Measurements from ENCODE around the gene ASIC4.

Gene ASIC4

GRCh38 chr2:219566640-219567039 lies 52.4 kb downstream of the ASIC4 start:
- Histone ChIP-seq H3K4me3 (ENCODE audit: extremely low read depth, insufficient read depth, low read length, poor library complexity, severe bottlenecking) (no peak overlapping the region), H3K27ac (ENCODE audit: low read depth, low read length, severe bottlenecking) (no peak overlapping the region), H3K9me3 (ENCODE audit: control insufficient read depth, low read length) (no peaks in the 10 kb centered on the region), H3K36me3 (ENCODE audit: control insufficient read depth, insufficient read depth, low read length) (peaks cover 54% of the 10 kb centered on the region), H3K4me1 (ENCODE audit: control insufficient read depth, insufficient read depth, low read length, poor library complexity, severe bottlenecking) (peaks cover 15% of the 10 kb centered on the region)
- 85 to 97% methylated on average over 7 to 11 of the region's 11 CpGs for WGBS, 2 experiments (ENCODE audit: insufficient coverage in 2 of 2)

GRCh38 chr2:219567131-219567530 lies 52.8 kb downstream of the ASIC4 start:
- Histone ChIP-seq H3K4me1 (ENCODE audit: control insufficient read depth, insufficient read depth, low read length, poor library complexity, severe bottlenecking) (peaks cover 17% of the 10 kb centered on the region), H3K27ac (ENCODE audit: low read depth, low read length, severe bottlenecking) (no peak overlapping the region), H3K36me3 (ENCODE audit: control insufficient read depth, insufficient read depth, low read length) (peaks cover 54% of the 10 kb centered on the region), H3K4me3 (ENCODE audit: extremely low read depth, insufficient read depth, low read length, poor library complexity, severe bottlenecking) (no peak overlapping the region), H3K9me3 (ENCODE audit: control insufficient read depth, low read length) (no peaks in the 10 kb centered on the region)
- 91 to 96% methylated on average over 17 to 18 of the region's 18 CpGs for WGBS, 2 experiments (ENCODE audit: insufficient coverage in 2 of 2)

GRCh38 chr2:219567791-219568361 lies 53.6 kb downstream of the ASIC4 start:
- H3K27ac ChIP-seq (ENCODE audit: low read depth, low read length, severe bottlenecking), result no peak overlapping the region
- no peaks in the 10 kb centered on the region for H3K9me3 ChIP-seq (ENCODE audit: control insufficient read depth, low read length)
- H3K4me3 ChIP-seq (ENCODE audit: extremely low read depth, insufficient read depth, low read length, poor library complexity, severe bottlenecking), result no peak overlapping the region
- H3K4me1 ChIP-seq (ENCODE audit: control insufficient read depth, insufficient read depth, low read length, poor library complexity, severe bottlenecking), result peaks cover 22% of the 10 kb centered on the region
- H3K36me3 ChIP-seq (ENCODE audit: control insufficient read depth, insufficient read depth, low read length), result peaks cover 54% of the 10 kb centered on the region
- 93% methylated on average over 31 to 35 of the region's 35 CpGs for WGBS, 2 experiments (ENCODE audit: insufficient coverage in 2 of 2)

GRCh38 chr2:219569041-219569440 lies 54.8 kb downstream of the ASIC4 start:
- H3K4me1 ChIP-seq (ENCODE audit: control insufficient read depth, insufficient read depth, low read length, poor library complexity, severe bottlenecking), result peaks cover 22% of the 10 kb centered on the region
- H3K9me3 ChIP-seq (ENCODE audit: control insufficient read depth, low read length), result no peaks in the 10 kb centered on the region
- peaks cover 53% of the 10 kb centered on the region for H3K36me3 ChIP-seq (ENCODE audit: control insufficient read depth, insufficient read depth, low read length)
- 89 to 96% methylated on average over 3 to 4 of the region's 6 CpGs for WGBS, 2 experiments (ENCODE audit: insufficient coverage in 2 of 2)
- no peak overlapping the region for H3K27ac ChIP-seq (ENCODE audit: low read depth, low read length, severe bottlenecking)
- H3K4me3 ChIP-seq (ENCODE audit: extremely low read depth, insufficient read depth, low read length, poor library complexity, severe bottlenecking), result no peak overlapping the region

DNA sequence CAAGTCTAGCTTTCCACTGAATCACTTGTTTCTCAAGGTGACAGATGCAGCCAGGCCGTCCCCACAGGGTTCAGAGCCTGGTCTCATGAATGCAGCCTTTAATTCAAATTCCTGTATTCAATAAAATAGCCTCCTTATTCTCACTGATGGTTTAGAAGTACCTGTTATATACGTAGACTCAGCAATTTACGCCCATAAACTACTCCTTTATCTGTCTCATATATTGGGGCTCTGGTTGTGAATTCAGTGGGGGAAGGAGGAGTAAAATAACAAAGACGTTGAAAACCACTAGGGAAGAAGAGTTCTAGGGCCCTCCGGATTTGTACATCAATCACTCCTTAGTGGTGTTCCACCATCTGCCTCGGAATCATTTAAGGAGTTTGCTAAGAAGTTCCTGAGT lies 55.4 kb downstream of the ASIC4 start:
- peaks cover 22% of the 10 kb centered on the region for H3K4me1 ChIP-seq (ENCODE audit: control insufficient read depth, insufficient read depth, low read length, poor library complexity, severe bottlenecking)
- no peak overlapping the region for H3K27ac ChIP-seq (ENCODE audit: low read depth, low read length, severe bottlenecking)
- 74 to 94% methylated on average over 4 of the region's 6 CpGs for WGBS, 2 experiments (ENCODE audit: insufficient coverage in 2 of 2)
- peak overlapping the region; percentile 58 for H3K4me3 ChIP-seq (ENCODE audit: extremely low read depth, insufficient read depth, low read length, poor library complexity, severe bottlenecking)
- peaks cover 47% of the 10 kb centered on the region for H3K36me3 ChIP-seq (ENCODE audit: control insufficient read depth, insufficient read depth, low read length)
- no peaks in the 10 kb centered on the region for H3K9me3 ChIP-seq (ENCODE audit: control insufficient read depth, low read length)

DNA sequence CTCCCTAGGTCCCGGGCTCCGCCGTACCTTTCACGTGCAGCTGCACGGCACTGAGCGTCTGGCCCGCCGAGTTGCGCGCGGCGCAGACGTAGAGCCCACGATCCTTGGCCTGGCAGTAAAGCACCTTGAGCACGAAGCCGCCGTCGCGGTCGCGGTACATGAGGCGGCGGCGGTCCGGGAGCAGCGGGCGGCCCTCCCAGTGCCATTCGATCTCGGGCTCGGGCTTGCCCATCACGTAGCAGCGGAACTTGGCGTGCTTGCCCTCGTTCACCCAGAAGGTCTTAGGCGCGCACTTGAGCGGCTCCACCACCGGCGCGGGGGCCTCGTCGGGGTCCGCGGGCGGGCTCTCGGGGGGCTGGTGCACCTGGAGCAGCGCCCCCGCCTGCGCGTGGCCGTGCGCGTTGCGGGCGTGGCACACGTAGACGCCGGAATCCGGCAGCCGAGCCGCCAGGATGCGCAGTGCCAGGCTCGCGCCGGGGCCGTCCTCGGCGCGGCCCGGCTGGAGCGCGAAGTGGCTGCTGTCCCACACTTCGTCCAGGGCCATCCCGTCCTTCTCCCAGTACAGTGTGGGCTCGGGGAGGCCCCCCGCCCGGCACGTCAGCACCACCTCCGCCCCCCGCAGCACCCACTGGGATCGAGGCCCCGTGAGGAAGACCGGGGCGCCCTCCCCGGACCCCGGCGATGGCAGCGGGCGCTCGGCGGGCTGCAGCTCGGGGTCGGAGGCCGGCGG lies 56.1 kb downstream of the ASIC4 start:
- Histone ChIP-seq H3K36me3 (ENCODE audit: control insufficient read depth, insufficient read depth, low read length) (peaks cover 40% of the 10 kb centered on the region), H3K4me3 (ENCODE audit: extremely low read depth, insufficient read depth, low read length, poor library complexity, severe bottlenecking) (peak overlapping the region; percentile 58), H3K9me3 (ENCODE audit: control insufficient read depth, low read length) (no peaks in the 10 kb centered on the region), H3K27ac (ENCODE audit: low read depth, low read length, severe bottlenecking) (no peak overlapping the region), H3K4me1 (ENCODE audit: control insufficient read depth, insufficient read depth, low read length, poor library complexity, severe bottlenecking) (peaks cover 22% of the 10 kb centered on the region)
- 15 to 34% methylated on average over 41 to 91 of the region's 95 CpGs for WGBS, 2 experiments (ENCODE audit: insufficient coverage in 2 of 2)

- WGBS, 2 experiments (ENCODE audit: insufficient coverage in 2 of 2), result 0% methylated on average over 21 to 29 of the region's 55 CpGs
- H3K4me1 ChIP-seq (ENCODE audit: control insufficient read depth, insufficient read depth, low read length, poor library complexity, severe bottlenecking), result peaks cover 22% of the 10 kb centered on the region
- peak overlapping the region; percentile 58 for H3K4me3 ChIP-seq (ENCODE audit: extremely low read depth, insufficient read depth, low read length, poor library complexity, severe bottlenecking)
- H3K9me3 ChIP-seq (ENCODE audit: control insufficient read depth, low read length), result no peaks in the 10 kb centered on the region
- peaks cover 39% of the 10 kb centered on the region for H3K36me3 ChIP-seq (ENCODE audit: control insufficient read depth, insufficient read depth, low read length)
- H3K27ac ChIP-seq (ENCODE audit: low read depth, low read length, severe bottlenecking), result no peak overlapping the region
Measured at GRCh38 chr2:219570924-219571310, 56.6 kb downstream of the ASIC4 start.

DNA sequence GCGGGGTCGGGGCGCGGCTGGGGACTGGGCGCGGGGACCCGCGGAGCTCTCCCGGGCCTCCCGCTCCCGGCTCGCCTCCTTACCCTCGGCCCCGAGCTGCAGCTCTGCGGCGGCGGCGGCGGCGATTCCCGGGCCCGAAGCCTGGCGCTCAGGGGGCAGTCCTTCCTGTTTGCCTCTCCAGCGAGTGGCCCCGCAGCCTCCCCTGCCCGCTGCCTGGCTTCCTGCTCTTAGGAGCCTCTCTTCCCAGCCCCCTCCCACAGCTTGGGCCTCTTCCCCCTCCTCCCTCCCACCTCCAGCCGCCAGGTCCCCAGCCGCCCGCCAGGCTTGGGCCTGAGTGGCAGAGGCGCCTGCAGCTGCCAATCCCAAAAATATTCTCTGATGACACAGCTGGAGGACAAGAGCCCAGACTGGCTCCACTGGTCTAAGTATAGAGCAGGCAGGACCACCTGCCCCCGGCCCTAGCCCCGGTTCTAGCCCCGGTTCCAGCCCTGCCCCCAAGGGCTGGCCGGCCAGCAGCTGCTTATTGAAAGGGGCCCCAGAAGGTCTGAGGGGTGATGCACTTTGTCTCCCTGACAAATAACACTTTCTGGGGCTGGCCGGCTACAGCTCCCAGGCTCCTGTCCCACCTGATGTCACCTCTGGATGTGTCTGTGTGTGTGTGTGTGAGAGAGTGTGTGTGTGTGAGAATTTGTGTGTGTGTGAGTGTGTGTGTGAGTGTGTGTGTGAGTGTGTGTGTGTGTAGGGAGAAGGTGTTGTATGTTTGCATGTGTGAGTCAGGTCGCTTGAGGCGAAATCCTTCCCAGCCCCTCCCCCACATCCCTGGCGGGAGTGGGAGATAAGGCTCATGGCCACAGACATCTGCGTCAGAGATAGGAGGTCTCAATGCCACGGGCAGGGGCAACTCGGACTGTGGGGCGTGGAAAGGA lies 57.3 kb downstream of the ASIC4 start, which contains the start of gene OBSL1:
Gene OBSL1 (minus strand): TSS at position 229 of the 926 bp plus-strand sequence. CDS start 307 bp downstream, outside the sequence.
- Histone ChIP-seq H3K4me3 (ENCODE audit: extremely low read depth, insufficient read depth, low read length, poor library complexity, severe bottlenecking) (peak within 1 kb of the TSS; percentile 58), H3K36me3 (ENCODE audit: control insufficient read depth, insufficient read depth, low read length) (peaks cover 34% of the 10 kb centered on the region)

DNA sequence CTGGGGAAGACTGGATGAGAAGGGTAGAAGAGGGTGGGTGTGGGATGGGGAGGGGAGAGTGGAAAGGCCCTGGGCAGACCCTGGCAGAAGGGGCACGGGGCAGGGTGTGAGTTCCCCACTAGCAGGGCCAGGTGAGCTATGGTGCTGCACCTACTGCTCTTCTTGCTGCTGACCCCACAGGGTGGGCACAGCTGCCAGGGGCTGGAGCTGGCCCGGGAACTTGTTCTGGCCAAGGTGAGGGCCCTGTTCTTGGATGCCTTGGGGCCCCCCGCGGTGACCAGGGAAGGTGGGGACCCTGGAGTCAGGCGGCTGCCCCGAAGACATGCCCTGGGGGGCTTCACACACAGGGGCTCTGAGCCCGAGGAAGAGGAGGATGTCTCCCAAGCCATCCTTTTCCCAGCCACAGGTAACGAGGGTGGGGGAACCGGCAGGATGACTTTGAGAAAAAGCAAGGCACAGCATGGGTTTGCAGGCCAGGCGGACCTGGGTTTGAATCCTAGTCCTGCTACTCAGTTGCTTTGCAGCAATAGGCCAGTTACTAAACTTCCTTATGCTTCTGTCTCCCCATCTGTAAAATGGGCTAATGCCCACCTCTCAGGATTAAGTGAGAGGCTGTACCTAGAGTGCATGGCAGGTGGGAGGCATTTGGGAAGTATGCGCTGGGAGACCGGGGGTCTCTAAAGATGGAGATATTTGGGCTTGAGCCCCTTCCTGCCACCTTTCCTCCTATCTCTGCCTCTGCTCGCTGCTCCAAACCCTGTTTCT lies 58.1 kb downstream of the ASIC4 start, which contains the start of gene INHA:
Gene INHA (plus strand): TSS at position 74 of the 765 bp plus-strand sequence. CDS start 65 bp downstream, at position 139.
- WGBS, 2 experiments (ENCODE audit: insufficient coverage in 2 of 2), result 93 to 94% methylated on average over 10 to 13 of the region's 13 CpGs
- H3K4me1 ChIP-seq (ENCODE audit: control insufficient read depth, insufficient read depth, low read length, poor library complexity, severe bottlenecking), result peaks cover 31% of the 10 kb centered on the region
- no peaks in the 10 kb centered on the region for H3K9me3 ChIP-seq (ENCODE audit: control insufficient read depth, low read length)
- H3K36me3 ChIP-seq (ENCODE audit: control insufficient read depth, insufficient read depth, low read length), result peaks cover 27% of the 10 kb centered on the region
- peak within 1 kb of the TSS; percentile 58 for H3K4me3 ChIP-seq (ENCODE audit: extremely low read depth, insufficient read depth, low read length, poor library complexity, severe bottlenecking)
- H3K27ac ChIP-seq (ENCODE audit: low read depth, low read length, severe bottlenecking), result peak within 1 kb of the TSS; percentile 89

More for the DNA sequence above, 57.3 kb downstream of the ASIC4 start, which contains the start of gene OBSL1:
- Histone ChIP-seq H3K9me3 (ENCODE audit: control insufficient read depth, low read length) (no peaks in the 10 kb centered on the region), H3K27ac (ENCODE audit: low read depth, low read length, severe bottlenecking) (peak within 1 kb of the TSS; percentile 89), H3K4me1 (ENCODE audit: control insufficient read depth, insufficient read depth, low read length, poor library complexity, severe bottlenecking) (peaks cover 24% of the 10 kb centered on the region)
- 5 to 8% methylated on average over 17 to 33 of the region's 42 CpGs for WGBS, 2 experiments (ENCODE audit: insufficient coverage in 2 of 2)

DNA sequence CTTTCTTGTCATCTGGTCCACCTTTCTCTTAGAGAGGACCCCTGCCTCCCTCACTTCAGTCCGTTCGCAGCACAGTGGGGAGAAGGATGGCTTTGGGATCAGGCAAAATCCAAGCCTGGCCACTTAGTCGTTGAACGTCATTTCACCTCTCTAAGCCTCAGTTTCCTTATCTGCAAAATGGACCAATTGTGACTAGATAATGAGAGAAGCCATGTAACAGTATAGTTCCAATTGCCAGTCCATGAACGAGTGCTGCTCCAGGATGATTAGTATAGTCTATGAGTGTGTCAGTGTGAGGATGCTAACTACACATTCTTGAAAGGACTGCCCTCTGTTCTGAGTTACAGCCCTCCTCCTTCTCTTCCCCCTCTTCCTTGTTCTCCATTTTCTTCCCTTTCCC lies 58.9 kb downstream of the ASIC4 start:
- no peak overlapping the region for H3K4me3 ChIP-seq (ENCODE audit: extremely low read depth, insufficient read depth, low read length, poor library complexity, severe bottlenecking)
- H3K27ac ChIP-seq (ENCODE audit: low read depth, low read length, severe bottlenecking), result no peak overlapping the region
- H3K9me3 ChIP-seq (ENCODE audit: control insufficient read depth, low read length), result no peaks in the 10 kb centered on the region
- peaks cover 31% of the 10 kb centered on the region for H3K4me1 ChIP-seq (ENCODE audit: control insufficient read depth, insufficient read depth, low read length, poor library complexity, severe bottlenecking)
- 92% methylated on average over 2 to 4 of the region's 5 CpGs for WGBS, 2 experiments (ENCODE audit: insufficient coverage in 2 of 2)
- peaks cover 20% of the 10 kb centered on the region for H3K36me3 ChIP-seq (ENCODE audit: control insufficient read depth, insufficient read depth, low read length)
